GM21526 (cell line): Measurements from ENCODE around the gene MRTFA.
"Not testable (repeated sequence)": the region's sequence is repeated elsewhere in the genome, so short reads cannot be mapped to it uniquely, and the experiment has no call there.

Source experiments
- ATAC-seq: cut with Tn5 transposase; IDR thresholded peaks from one replicate; pipeline ENCODE4 v1.9.1; 2021; ENCODE audit warnings: moderate library complexity; ENCODE audit not compliant: unreplicated experiment, low FRiP score

Gene MRTFA

DNA sequence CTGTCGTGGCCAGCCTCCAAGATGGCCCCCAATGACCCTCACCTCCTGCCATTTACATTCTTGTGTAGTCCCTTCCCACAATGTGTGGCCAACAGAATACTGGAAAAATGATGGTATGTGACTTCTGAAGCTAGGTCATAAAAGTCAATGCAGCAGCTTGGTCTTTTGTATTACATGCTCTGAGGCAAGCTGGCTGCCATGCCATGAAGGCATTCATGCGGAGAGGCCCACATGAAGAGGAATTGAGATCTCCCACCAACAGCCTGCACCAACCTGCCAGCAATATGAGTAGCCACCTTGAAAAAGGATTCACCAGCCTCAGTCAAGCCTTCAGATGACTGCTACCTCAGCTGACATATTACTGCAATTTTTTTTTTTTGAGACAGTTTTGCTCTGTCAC lies 4.6 kb downstream of the MRTFA start:
- no peak for ATAC-seq

DNA sequence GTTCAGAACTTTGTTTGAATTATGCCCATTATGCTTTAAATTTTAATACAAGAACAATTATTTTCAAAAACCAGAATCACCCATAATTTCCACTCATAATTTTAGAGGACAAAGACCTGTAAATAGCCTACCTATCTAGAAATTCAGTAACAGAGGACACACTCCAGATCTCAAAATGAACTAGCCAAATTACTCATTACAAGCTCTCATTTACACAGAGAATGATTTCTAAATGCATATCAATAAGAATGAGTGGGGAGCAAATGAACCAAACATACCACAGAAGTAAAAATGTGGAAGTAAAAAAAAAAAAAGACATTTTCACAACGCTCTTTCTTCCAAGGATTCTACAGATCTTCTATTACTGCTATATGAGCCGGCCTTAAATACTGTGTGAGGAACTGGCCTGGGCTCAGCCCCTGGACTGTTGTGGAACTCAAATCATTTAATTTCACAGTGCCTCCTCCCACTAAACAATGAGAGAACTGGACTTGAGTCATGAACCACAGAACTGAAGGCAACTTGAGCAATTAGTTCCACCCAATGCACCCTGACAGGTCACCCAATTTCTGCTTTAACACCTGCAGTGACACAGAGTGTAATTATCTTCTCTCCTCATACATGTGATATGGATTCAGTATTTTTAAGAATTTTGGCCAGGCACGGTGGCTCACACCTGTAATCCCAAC lies 8.0 kb downstream of the MRTFA start:
- no peak for ATAC-seq

DNA sequence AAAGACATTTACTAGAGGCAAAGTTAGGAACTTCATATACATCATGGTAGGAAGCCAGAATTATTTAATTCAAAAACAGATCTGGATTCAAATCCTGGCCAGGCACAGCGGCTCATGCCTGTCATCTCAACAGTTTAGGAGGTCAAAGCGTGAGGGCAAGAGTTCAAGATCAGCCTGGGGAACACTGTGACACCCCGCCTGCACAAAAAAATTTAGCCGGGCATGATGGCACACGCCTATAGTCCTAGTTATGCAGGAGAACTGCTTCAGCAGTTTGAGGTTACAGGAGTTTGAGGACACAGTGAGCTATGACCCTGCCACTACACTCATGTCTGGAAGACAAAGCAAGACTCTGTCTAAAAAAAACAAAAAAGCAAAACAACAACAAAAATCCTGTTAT lies 8.9 kb downstream of the MRTFA start:
- ATAC-seq = no peak

DNA sequence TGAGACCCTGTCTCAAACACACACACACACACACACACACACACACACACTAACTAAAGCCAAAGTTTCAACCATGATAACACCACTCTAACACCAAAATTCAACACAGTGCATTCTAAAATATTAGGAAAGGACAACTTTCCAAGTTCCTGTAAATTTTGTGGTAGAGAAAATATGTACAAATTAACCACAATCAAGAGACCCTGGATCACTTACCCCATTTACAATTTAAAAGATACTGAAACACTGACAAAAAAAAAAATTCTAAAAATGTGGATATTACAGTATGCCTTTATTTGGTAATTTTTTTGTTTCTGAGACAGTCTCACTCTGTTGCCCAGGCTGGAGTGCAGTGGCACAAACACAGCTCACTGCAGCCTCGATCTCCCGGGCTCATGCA lies 9.7 kb downstream of the MRTFA start:
- ATAC-seq = no peak

DNA sequence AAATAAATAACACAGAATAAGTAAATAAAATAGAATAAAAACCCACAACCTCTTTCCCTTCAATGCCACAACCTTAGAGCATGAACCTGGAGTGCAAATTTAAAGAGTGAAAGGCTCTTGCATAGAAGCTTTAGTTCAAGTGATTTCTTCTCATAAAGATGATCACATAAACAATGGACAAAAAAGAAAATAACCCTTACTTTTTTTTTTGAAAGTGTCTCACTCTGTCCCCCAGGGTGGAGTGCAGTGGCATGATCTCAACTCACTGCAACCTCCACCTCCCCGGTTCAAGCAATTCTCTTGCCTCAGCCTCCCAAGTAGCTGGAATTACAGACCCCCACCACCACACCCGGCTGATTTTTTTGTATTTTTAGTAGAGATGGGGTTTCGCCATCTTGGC lies 10.7 kb downstream of the MRTFA start:
- ATAC-seq = not testable (repeated sequence)

DNA sequence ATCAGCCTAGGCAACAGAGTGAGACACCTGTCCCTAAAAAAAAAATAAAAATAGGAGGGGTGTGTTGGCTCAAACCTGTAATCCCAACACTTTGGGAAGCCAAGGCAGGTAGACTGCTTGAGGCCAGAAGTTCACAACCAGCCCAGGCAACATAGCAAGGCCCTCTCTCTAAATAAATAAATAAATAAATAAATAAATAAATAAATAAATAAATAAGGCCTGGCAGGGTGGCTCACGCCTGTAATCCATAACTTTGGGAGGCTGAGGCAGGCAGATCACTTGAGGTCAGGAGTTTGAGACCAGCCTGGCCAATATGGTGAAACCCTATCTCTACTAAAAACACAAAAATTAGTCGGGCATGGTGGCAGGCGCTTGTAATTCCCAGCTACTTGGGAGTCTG lies 11.2 kb downstream of the MRTFA start:
- not testable (repeated sequence) for ATAC-seq

DNA sequence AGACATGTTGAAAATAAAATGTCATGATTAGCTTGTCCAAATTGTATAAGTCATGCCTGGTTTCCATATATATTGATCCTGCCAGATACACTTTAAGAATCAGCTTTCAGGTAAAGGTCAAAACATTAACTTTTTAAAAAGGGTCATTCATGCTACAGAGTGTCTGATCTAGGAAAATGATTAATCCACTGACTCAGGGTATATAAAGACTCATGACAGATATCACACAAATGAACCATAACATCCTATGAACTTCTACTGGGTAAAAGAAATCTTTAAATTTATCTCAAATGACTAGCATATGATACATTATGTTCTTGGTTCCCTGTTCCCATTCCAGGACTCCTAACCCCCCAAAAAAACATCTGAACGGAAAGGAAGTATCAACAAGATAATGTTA lies 11.7 kb downstream of the MRTFA start:
- ATAC-seq = no peak

DNA sequence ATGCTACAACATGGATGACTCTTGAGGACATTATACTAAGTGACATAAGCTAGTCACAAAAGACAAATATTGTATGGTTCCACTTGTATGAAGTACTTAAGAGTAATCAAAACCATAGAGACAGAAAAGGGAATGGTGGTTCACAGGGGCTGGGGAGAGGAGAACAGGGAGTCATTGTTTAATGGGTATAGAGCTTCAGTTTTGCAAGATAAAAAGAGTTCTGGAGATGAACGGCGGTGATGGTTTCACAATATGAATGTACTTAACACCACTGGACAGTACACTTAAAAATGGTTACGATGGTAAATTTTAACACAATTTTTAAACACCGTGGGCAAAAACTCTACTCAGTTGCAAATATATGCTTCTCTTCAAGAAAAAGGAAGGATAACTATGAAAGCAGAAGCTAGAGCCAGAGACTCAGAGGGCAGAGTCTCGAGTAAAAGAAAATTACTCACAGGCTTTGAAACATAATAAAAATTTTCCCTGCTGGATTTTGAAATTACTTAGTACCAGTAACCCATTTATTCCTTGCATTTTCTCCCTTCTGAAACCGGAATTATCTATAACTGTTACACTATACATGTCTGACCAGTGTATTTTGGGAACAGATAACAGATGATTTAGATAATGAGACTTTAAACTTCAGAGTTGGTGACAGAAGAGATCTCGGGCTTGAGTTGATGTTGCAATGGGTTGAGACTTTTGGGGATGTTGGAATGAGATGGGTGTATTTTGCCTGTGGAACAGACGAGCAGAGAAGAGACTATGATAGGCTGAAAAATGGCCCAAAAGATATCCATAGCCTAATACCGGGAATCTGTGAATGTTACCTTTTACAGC lies 15.0 kb downstream of the MRTFA start:
- no peak for ATAC-seq

DNA sequence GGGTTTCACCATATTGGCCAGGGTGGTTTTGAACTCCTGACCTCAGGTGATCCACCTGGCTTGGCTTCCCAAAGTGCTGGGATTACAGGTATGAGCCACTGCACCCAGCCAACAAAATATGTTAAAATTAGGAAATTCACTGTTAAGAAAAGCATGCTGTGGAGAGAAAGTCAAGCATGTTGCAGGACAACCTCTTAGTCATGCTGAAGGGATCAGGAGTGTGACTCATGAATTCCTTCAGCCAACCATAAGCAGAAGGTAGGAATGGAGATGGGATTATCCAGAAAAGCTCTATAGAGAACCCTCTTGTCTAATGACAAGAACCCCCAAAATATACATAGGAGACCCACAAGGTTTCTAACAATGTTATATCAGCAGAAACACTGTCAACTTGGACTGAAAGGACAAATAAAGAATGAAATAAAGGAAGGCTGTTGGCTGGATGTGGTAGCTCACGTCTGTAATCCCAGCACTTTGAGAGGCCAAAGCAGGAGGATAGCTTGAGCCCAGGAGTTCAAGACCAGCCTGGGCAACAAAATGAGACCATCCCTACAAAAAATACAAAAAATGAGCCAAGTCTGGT lies 16.0 kb downstream of the MRTFA start:
- ATAC-seq = no peak

DNA sequence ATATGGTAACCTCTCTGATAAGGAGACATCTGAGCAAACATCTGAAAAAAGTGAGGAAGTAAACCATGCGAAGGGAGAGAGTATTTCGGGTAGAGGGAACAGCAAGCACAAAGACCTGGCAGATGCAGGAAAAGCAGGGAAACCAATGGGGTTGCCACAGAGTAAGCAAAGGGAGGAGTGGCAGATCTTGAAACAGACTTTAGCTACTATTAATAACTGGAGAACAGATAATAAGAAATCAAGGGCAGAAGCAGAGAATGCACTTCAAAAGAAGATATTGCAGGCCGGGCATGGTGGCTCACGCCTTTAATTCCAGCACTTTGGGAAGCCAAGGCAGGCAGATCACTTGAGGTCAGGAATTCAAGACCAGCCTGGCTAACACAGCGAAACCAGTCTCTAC lies 18.1 kb downstream of the MRTFA start:
- ATAC-seq = no peak

DNA sequence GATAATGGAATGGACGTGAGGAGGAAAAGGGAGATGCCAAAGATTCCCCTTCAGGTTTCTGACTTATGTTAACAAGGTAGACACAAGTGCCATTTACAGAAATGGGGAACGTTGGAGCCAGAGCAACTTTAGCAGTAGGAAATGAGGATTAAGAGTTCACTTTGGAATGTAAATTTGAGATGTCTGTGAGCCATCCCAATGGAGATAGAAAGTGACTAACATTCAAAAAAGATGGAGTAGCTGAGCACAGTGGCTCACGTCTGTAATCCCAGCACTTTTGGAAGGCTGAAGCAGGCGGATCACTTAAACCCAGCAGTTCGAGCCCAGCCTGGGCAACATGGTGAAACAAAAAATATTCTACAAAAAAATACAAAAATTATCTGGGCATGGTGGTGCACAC lies 19.9 kb downstream of the MRTFA start:
- no peak for ATAC-seq

DNA sequence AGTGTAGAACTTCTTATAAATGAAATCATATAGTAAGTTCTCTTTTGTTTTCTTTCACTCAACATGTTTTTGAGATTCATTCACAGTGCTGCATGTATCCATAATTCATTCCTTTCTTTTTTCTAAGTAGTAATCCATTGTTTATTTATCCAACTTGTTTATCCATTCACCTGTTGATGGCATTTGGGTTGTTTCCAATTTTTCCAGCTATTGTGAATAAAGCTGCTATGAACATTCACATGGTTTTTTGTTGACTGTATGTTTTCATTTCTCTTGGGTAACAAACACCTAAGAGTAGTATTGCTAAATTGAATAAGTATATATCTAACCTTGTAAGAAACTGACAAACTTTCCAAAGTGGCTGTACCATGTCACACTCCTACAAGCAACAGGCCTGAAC lies 23.5 kb downstream of the MRTFA start:
- ATAC-seq = no peak

DNA sequence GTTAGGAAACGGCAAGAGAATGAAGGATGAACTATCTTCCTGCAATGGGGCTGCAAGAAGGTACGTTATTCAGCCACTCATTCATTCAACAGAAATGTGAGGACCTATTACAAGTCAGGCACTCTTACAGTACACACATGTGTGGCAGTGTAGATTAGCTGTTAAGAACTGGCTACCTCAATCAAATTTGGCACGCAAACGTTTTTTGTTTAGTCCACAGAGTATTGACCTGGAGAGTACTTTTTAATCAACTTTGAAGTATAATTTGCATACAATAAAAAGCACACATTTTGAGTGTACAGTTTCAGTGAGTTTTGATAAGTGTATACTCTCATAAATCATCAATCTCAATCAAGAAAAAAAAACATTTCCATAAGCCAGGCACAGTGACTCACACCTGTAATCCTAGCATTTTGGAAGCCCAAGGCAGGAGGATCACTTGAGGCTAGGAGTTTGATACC lies 24.2 kb downstream of the MRTFA start:
- no peak for ATAC-seq

DNA sequence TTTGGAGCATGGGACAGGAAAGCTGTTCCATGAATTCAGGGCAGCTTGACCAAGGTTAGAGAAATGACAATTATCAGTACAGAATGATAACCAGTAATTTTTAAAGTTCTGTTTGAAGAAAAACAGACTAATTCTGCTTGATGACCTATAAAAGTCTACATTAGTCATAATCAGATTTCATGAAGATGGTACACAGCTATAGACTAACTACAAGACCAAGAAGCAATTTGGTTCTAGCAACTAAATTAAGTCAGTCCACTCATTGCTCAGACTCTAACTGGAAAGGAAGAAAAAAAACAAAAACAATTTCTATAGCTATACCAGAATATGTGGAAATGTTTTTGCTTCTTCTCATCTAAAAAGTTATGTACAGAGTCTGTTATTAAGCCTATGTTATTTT lies 24.9 kb downstream of the MRTFA start:
- no peak for ATAC-seq

DNA sequence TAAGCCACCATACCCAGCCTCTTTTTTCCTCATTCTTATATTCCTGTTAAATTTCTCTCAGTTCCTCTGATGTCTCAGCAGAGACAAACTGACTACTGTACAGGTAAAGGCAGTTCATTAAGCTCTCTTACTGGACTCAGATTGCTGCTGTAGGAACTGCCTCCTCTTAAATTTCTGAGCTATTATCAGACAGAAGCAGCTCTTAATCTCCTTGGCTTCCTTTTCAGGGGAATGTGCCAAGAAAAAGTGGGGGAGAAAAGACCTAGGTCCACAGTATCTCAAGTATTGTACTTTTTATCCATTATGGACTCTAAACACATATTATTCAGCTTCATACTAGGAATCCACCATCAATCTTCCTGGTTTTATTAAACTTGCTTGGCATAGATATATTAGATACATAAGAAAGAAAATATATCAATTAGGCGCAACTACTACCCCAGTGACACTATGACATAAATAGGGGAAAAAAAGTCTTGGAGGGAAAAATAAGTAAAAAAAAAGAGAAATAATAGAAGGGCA lies 26.1 kb downstream of the MRTFA start:
- ATAC-seq = no peak

DNA sequence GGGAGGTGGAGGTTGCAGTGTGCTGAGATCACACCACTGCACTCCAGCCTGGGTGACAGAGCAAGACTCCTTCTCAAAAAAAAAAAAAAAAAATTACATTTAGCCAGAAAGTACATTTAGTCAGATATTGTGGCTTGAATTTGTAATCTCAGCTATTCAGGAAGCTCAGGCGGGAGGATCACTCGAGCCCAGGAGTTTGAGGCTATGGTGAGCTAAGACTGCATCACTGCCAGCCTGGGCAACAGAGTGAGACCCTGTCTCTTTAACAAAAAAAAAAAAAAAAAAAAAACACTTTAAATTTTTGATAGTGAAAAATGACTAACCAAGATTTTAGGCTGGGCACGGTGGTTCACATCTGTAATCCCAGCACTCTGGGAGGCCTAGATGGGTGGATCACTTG lies 27.3 kb downstream of the MRTFA start:
- ATAC-seq = no peak

DNA sequence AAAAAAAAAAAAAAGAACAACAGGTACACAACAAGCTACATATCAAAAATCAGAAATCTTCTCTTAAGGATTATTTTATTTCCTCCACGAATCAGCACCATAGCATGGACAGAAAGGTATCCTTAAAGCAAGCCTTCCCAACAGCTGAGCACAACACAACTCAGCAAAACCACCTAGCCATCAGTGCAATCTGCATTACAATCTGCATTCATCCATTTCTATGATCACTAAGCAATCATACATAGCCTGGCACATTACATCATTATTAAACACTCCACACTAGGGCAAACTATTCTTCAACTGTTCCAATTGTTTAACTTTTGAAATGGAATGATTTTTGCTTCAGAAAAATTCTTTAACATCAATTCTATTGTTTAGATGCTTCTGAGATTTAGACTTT lies 29.0 kb downstream of the MRTFA start:
- ATAC-seq = no peak

DNA sequence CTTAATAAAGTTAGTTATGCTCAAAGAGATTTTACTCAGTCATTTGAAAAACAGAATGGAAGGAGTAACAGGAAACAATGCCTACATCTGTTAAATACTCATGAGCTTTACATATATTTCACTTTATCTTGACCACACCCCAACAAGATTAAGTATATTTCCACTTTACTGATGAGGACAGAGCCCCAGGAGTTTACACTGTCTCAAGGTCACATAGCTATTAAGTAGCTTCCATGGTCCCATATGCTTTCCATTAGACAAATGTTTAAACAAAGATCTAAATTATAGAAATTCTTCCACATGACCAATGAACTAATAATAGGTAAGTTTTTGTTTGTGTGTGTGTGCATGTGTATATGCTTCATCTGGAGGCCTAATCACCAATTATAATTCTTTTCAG lies 30.2 kb downstream of the MRTFA start:
- no peak for ATAC-seq

DNA sequence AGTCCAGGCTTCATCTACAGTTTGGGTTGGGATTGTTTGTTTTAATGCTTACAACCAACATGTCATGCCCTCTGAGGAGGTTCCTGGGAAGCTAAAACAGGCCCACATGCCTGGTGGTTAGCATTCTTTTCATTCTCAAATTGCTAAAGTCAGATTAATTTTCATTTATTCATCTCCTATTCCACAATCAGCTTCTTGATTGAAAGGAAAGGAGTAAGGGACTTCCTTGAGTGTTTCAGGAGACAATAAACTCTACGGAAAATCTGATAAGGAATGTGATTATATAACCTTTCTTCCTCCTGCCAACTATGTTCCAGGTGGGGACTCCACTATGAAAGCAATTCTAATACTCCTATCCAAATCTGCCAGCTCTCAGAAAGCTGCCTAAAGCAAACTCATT lies 30.8 kb downstream of the MRTFA start:
- ATAC-seq = no peak

DNA sequence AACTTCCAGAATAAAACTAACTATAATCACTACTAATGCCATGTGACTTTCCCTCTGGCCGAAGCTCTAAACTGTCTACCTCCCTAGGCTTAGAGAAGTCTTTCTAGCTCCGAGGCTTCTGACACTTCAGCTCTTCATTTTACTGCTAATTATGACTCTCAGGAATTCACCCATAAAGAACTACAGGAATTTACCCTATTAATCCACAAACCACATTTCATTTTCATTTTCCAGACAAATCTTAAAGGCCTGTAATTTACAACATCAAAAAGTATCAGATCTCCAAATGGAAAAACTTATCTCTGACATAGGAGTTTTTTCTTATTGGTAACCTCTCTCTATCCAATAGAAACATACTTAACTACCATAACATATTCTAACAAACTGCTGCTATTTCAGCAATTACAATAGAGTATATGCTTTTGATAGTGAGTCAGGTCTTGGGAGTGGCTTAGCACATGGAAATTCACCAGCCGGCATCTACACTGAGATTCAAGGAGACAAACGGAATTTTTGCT lies 33.4 kb downstream of the MRTFA start:
- no peak for ATAC-seq

DNA sequence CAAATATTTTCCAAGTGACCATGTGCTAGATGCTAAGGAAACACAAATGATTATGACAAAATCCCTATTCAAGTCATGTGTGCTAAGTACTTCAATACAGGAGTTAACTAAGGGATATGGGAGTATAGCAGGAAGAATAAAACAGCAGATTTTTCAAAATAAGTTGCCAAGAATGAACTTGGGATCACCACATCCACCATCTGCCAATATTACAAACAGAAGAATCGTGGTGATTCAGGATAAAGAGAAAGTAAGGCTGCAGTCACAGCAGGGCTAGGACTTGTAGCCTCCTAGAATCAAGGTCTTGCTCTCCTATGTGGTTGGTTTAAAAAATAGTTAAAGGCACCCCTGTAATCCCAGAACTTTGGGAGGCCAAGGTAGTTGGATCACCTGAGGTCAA lies 34.3 kb downstream of the MRTFA start:
- no peak for ATAC-seq
